Small intestine (tissue), 7 donors: Measurements from ENCODE around the gene NPIPA1. TPM values are rescaled to one million over a fixed set of nuclear protein-coding genes. Genes with fewer than 3 reads are reported as not detected.
"Not testable (repeated sequence)": the region's sequence is repeated elsewhere in the genome, so short reads cannot be mapped to it uniquely, and the experiment has no call there.

Source experiments
- DNase-seq, 2 donors: peaks; one replicate each; pipeline versions ENCODE4 v3.0.0 to v3.0.0-alpha.2; 2013
- FAIRE-seq: peaks from 2 replicates; lab custom pipeline; 2012; peaks lifted over from hg19 to GRCh38; lab: Jason Lieb, UNC
- H3K27ac ChIP-seq, 3 donors: one replicate each; pipeline ENCODE4 v1.5.1; 2013; ENCODE audit warnings: low read length in 2 of 3, mild to moderate bottlenecking in 2 of 3, control low read depth in 1 of 3, inconsistent platforms in 1 of 3, low read depth in 1 of 3, moderate library complexity in 1 of 3
- H3K27me3 ChIP-seq, 3 donors: one replicate each; pipeline ENCODE4 v1.6.1; 2013; ENCODE audit warnings: low read length in 3 of 3, inconsistent platforms in 1 of 3; ENCODE audit not compliant: control insufficient read depth in 3 of 3, insufficient read depth in 3 of 3
- H3K36me3 ChIP-seq, 3 donors: one replicate each; pipeline ENCODE4 v1.6.1; 2013; ENCODE audit warnings: low read length in 3 of 3, inconsistent platforms in 1 of 3, low read depth in 1 of 3, mild to moderate bottlenecking in 1 of 3, moderate library complexity in 1 of 3; ENCODE audit not compliant: control insufficient read depth in 3 of 3, insufficient read depth in 2 of 3
- H3K4me1 ChIP-seq, 3 donors: one replicate each; pipeline ENCODE4 v1.6.1; 2013; ENCODE audit warnings: low read length in 2 of 3, inconsistent platforms in 1 of 3, low read depth in 1 of 3, mild to moderate bottlenecking in 1 of 3, moderate library complexity in 1 of 3; ENCODE audit not compliant: control insufficient read depth in 3 of 3, insufficient read depth in 2 of 3
- H3K4me3 ChIP-seq, 3 donors: one replicate each; pipeline ENCODE4 v1.5.1; 2013; ENCODE audit warnings: low read length in 3 of 3, control low read depth in 1 of 3, inconsistent platforms in 1 of 3, low read depth in 1 of 3, mild to moderate bottlenecking in 1 of 3, moderate library complexity in 1 of 3
- H3K9me3 ChIP-seq, 2 donors: one replicate each; pipeline ENCODE4 v1.6.1; 2013; ENCODE audit warnings: low read depth in 1 of 2, low read length in 1 of 2; ENCODE audit not compliant: control insufficient read depth in 2 of 2, insufficient read depth in 1 of 2
- WGBS, 3 donors: extraction: QIAGEN DNeasy Blood & Tissue Kit; methylation state at CpG; one replicate each; pipeline ENCODE4 v1.1.7; 2013; 5-methylcytosine and 5-hydroxymethylcytosine counted together
- polyA plus RNA-seq, 4 donors: library from polyadenylated mRNA; stranded (reverse) in 3 of 4; unstranded in 1 of 4; fragments of 200-250 nt in 3 of 4; fragments of 120-200 nt in 1 of 4; gene quantifications; one replicate each; pipeline versions ENCODE4 v1.2.1 to v1.2.3, GENCODE V29; 2013
- donor health status: healthy with polysubstance abuse.
- donor health status: control.
- donor health status: control.
- donor health status: Bipolar disorder and iron deficiency.
- donor health status: healthy.

Gene NPIPA1
- polyA plus RNA-seq, 4 donors: 20.8 to 86.4 (median 46.8) TPM

- peak overlapping the region in 1 of 3 donors; percentile 58 for H3K4me3 ChIP-seq
- peaks cover 2 to 38% (median 6%) of the 10 kb centered on the region in 3 donors for H3K36me3 ChIP-seq
- H3K27ac ChIP-seq: peak overlapping the region in 2 of 3 donors; percentile 21 to 83
- H3K9me3 ChIP-seq, FAIRE-seq, H3K27me3 ChIP-seq: not testable (repeated sequence)
- 25 to 57% (median 51%) methylated on average over 69 to 93 of the region's 98 CpGs for WGBS, 3 donors
- peak; percentile 51 to 65 for DNase-seq
- H3K4me1 ChIP-seq: peaks cover 2 to 17% (median 2%) of the 10 kb centered on the region in 3 donors
Observed at GRCh38 chr16:14989291-14990281, 52.3 kb downstream of the NPIPA1 start.

GRCh38 chr16:14993277-14994151 lies 56.3 kb downstream of the NPIPA1 start:
- H3K27me3 ChIP-seq, H3K9me3 ChIP-seq, H3K4me3 ChIP-seq, FAIRE-seq, H3K27ac ChIP-seq, DNase-seq: not testable (repeated sequence)
- WGBS, 3 donors: 89 to 94% (median 92%) methylated on average over 5 to 6 of the region's 7 CpGs
- H3K4me1 ChIP-seq: peaks cover 0 to 10% (median 0%) of the 10 kb centered on the region in 3 donors
- H3K36me3 ChIP-seq: peaks cover 2 to 21% (median 3%) of the 10 kb centered on the region in 3 donors

- DNase-seq, H3K4me3 ChIP-seq, H3K9me3 ChIP-seq, H3K27me3 ChIP-seq, H3K27ac ChIP-seq, FAIRE-seq, H3K4me1 ChIP-seq: not testable (repeated sequence)
- peaks cover 4 to 27% (median 14%) of the 10 kb centered on the region in 3 donors for H3K36me3 ChIP-seq
- 72 to 91% (median 88%) methylated on average over 6 of the region's 6 CpGs for WGBS, 3 donors
Observed at GRCh38 chr16:14996702-14997101, 59.5 kb downstream of the NPIPA1 start.

GRCh38 chr16:14998300-14998699 lies 61.1 kb downstream of the NPIPA1 start:
- DNase-seq, H3K27ac ChIP-seq, H3K27me3 ChIP-seq, H3K9me3 ChIP-seq, H3K4me3 ChIP-seq, FAIRE-seq, H3K4me1 ChIP-seq: not testable (repeated sequence)
- peaks cover 4 to 24% (median 12%) of the 10 kb centered on the region in 3 donors for H3K36me3 ChIP-seq
- 95 to 97% (median 96%) methylated on average over 7 of the region's 7 CpGs for WGBS, 3 donors

GRCh38 chr16:14999845-15000244 lies 62.6 kb downstream of the NPIPA1 start:
- not testable (repeated sequence) for H3K9me3 ChIP-seq, H3K4me3 ChIP-seq, FAIRE-seq, H3K4me1 ChIP-seq, DNase-seq, H3K27me3 ChIP-seq
- WGBS, 3 donors: 44 to 66% (median 57%) methylated on average over 3 of the region's 3 CpGs
- H3K36me3 ChIP-seq: peaks cover 4 to 29% (median 14%) of the 10 kb centered on the region in 3 donors
- H3K27ac ChIP-seq: peak overlapping the region in 1 of 3 donors; percentile 28

Other genes with a start within 250 kb of the NPIPA1 start
- gene PLA2G10, start 243.1 kb upstream of the NPIPA1 start, polyA plus RNA-seq: 1 to 10 TPM; 1.6 to 8.0 (median 6.3) TPM
- 1 to 10 TPM in 1 of 4 donors, under 1 TPM in 2, not detected in 1; 0.21 to 1.6 (median 0.78) TPM for gene NPIPA3, start 234.0 kb upstream of the NPIPA1 start, polyA plus RNA-seq
- gene NPIPA2, start 194.9 kb upstream of the NPIPA1 start, polyA plus RNA-seq: 1 to 10 TPM in 1 of 4 donors, under 1 TPM in 1, not detected in 2; 0.85 to 1.0 TPM
- 10 to 100 TPM; 21.9 to 56.1 (median 34.1) TPM for gene NOMO1, start 103.7 kb upstream of the NPIPA1 start, polyA plus RNA-seq
- 100 to 1,000 TPM; 116 to 181 (median 149) TPM for gene PDXDC1, start 37.6 kb downstream of the NPIPA1 start, polyA plus RNA-seq
- 10 to 100 TPM; 12.1 to 36.2 (median 23.9) TPM for gene NTAN1, start 118.6 kb downstream of the NPIPA1 start, polyA plus RNA-seq
- gene RRN3, start 156.8 kb downstream of the NPIPA1 start, polyA plus RNA-seq: 10 to 100 TPM; 12.5 to 37.9 (median 15.8) TPM